Activated CD4-positive, alpha-beta T cell treated with anti-CD3 and anti-CD28 coated beads for 24 hours (primary cell): ENCODE measurements around the gene GFER.
A peak's percentile ranks its signal among the peaks of the same experiment; 100 is the strongest.
"Not testable (repeated sequence)": the region's sequence is repeated elsewhere in the genome, so short reads cannot be mapped to it uniquely, and the experiment has no call there.

Experiments used
- DNase-seq, 2 donors: peaks; one replicate each; pipeline ENCODE4 v3.0.0-alpha.2; 2020; ENCODE audit warnings: low read depth in 2 of 2

GFER gene

GRCh38 chr16:1957434-1958142, 26.4 kb upstream of the GFER start:
- DNase-seq = not testable (repeated sequence)

DNA sequence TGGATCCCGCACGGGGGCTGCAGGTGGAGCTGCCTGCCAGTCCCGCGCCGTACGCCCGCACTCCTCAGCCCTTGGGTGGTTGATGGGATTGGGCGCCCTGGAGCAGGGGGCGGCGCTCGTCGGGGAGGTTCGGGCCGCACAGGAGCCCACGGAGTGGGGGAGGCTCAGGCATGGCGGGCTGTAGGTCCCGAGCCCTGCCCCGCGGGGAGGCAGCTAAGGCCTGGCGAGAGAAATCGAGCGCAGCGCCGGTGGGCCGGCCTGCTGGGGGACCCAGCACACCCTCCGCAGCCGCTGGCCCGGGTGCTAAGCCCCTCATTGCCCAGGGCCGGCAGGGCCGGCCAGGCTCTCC, 25.9 kb upstream of the GFER start:
- not testable (repeated sequence) for DNase-seq

- no peak for DNase-seq
These were observed 25.2 kb upstream of the GFER start for GRCh38 chr16:1958715-1959268.

DNA sequence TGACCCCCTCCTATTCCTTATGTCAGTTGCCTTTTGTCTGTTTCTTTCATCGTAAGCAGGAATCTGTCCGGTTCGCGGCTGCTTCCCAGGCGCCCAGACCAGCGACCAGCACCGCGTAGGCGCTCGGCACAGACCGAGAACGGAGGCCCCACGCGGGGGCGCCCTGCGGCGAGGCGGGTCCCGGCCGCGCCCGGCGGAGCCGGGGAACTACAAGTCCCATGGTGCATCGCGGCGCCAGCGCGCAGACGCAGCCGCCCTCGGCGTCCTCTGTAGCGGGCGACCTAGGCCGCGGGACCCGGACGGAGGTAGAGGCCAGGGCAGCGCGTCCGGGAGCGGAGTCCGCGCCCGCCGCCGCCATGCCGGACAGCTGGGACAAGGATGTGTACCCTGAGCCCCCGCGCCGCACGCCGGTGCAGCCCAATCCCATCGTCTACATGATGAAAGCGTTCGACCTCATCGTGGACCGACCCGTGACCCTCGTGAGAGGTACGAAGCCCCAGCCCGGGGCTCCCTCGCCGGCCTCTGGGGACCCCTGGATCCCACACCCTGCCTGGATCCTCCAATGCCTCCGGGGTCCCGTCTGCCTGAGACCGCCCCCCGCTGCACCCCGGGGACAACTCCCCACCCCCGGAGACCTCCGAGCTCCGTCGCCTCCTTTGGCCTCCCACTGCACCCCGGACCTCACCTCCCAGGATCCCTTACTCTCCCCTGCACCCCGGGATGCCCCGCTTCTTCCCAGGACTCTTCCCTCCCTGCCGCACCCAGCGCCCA, 24.5 kb upstream of the GFER start, which contains the start of gene NDUFB10:
Gene NDUFB10 (plus strand): TSS at position 270 of the 771 bp plus-strand sequence. CDS start 87 bp downstream, at position 357.
- DNase-seq = peak; percentile 86 to 92

DNA sequence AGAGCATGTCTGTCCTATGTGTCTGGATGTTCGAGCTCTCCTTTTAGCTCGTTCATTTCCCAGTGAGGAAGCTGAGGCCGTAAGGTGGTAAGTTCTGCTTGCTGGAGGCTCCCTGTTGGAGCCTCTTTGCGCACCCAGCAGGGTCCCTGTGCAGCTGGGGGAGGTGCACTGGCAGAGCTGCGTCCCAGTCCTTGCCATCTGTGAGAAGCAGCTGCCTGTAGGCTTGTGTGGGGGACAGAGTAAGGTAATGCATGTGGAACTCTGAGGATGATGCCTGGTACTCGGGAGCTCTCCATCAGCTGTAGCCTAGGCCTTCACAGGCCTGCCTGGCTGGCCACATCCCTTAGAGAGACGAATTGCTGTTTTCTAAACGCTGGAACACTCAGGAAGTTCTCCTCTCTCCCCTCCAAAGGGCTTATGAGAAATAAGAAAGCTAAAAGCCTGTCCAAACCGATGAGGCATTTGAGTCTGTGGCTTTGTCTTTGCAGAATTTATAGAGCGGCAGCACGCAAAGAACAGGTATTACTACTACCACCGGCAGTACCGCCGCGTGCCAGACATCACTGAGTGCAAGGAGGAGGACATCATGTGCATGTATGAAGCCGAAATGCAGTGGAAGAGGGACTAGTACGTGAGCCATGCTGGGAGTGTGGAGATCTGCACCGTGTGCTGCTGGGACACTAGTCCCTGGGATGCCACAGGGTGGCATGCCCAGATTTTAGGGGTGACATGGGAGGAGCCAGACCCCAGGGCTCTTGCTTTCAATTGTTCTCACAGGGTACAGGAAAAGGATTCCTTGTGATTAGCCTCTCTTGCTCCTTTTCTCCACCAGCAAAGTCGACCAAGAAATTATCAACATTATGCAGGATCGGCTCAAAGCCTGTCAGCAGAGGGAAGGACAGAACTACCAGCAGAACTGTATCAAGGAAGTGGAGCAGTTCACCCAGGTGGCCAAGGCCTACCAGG, 23.0 kb upstream of the GFER start:
- DNase-seq = peak in 1 of 2 donors; percentile 49

DNA sequence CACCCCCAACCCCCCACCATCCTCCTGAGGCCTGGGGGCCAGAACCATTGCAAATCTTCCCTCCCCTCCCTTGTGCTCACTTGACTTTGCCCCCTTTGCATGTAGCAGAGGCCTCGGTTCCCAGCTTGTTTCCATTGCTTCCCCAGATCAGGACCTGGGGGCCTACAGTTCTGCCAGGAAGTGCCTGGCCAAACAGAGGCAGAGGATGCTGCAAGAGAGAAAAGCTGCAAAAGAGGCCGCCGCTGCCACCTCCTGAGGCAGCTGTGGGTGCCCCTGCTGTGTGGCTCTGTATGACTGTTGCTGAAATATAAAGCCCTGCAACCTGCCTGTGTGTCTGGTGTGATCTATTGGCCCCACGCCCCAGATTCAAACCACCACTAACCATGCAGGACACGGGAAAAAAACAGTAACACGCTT, 22.3 kb upstream of the GFER start:
- no peak for DNase-seq

GRCh38 chr16:1962161-1963153, 21.5 kb upstream of the GFER start:
- DNase-seq = not testable (repeated sequence)

DNA sequence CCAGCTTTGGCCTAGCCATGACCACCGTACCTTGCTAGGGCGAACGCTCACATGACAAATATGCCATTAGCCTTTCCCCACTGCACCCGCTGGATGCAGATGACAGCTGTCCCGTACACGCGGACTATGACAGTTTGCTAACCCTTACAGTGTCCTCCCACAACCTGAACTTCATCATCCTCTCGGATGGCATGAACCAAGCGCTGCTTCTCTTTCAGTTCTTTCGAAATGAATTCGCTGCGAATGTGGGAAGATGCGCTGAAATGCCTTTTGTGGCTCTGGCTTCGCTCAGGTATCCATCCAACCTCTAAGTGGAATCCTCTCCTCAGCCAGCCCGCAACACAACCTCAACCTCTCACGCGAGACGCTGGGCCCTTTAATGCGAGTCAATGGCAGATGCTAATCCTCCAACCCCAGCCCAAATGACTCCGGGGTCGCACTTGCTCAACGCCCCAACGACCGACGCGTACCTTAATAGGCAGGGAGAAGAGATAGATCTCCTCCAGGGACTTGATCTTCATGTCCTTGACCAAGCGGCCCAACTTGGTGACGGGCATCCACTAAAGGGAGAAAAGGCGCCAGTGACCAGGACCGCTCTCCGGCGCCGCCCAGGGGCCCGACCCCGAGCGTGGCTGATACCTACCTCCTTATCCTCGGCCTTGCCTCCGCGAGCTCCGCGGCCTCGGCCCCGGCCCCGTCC, 20.0 kb upstream of the GFER start:
- DNase-seq = no peak

DNA sequence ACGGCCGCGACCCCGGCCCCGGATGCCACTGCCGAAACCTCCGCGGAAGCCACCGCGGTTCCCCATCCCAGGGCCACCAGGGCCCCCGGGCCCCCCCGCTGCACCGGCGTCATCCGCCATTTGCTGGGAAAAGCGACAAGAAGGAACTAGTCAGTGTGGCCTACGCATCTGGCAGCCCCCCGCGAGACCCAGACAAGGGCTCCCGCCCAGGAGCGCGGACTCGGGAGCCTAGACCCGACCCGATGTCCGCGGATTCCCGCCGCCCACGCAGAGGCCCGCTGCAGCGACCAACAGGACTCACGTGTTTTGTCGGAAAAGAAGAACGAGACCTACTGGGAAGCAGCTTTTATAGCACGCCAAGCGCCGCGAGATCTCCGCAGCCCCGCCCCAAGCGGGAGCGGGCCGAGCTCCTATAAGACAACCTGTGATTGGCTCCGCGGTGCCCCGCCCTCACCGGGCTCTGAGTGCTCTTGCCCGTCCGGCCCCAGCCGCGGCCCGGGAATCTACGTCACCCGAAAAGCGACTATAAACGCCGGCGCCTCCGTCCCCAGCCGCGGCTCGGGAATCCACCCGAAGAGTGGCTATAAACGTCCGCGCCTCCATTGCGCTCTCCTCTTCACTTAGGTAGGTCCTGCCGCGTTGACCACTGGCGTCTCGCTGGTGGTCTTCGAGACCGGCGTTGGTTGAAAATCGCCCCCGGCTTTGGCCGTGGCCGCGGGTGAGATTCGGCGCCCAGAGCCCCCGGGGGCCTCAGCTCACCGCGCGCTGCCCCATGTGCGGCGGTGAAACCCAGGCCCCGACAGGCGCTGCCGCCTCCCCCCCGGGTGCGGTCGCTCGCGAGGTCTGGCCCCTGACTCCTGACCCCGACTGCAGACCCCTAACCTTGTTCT, 19.2 kb upstream of the GFER start, which contains the start of gene RPS2:
Gene RPS2 (minus strand): TSS at position 321 of the 890 bp plus-strand sequence. CDS start 201 bp downstream, at position 120.
- peak; percentile 98 for DNase-seq

- no peak for DNase-seq
These were observed 18.5 kb upstream of the GFER start for GRCh38 chr16:1965396-1966001.

DNA sequence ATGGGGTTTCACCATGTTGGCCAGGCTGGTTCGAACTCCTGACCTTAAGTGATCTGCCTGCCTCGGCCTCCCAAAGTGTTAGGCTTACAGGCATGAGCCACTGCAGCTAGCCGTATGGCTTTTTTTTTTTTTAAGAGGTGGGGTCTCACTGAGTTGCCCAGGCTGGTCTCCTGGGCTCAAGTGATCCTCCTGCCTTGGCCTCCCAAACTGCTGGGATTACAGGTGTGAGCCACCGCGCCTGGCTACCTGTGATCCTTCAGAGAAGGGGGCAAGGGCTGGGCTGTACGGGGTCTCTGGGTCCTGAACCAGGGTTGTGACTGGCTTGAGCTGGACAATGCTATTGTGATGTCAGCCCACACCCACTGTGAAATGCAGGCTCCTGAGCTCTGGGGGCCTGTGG, 17.5 kb upstream of the GFER start, which contains the start of gene RNF151:
Gene RNF151 (plus strand): TSS at position 397 of the 400 bp plus-strand sequence. CDS start 26 bp downstream, outside the sequence.
- DNase-seq = no peak

GRCh38 chr16:1968146-1968953, 15.6 kb upstream of the GFER start:
- DNase-seq = no peak

DNA sequence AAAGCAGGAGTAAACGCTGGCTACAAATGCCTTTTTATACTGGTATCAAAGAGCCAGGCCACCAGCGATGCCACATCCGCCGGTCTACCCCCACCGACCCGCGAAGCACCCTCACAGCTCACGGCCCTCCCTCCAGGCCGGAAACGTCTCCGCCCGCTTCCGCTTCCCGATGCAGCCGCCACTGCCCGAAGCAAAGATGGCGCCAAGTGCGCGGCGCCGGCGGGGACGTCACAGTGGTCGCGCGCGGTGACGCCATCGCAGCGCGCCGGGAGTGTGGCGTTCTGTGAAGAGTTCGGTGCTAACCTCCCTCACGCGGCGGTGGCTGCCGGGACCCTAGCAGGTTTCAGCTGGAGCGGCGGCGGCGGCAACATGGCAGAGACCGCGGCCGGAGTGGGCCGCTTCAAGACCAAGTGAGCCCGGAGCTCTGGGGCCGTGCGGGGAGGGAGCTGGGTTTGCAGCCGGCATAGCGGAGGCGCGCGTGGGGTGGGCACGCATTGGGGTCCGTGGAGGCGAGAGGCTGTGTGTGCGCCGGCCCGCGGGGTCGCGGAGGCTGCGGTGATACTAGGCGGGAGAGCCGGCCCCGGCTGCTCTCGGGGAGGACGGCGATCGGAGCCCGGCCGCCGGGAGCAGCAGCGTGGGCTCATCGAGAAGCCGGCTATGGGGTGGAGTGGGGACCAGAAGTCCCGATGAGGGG, 12.1 kb upstream of the GFER start, which contains the start of gene TBL3:
Gene TBL3 (plus strand): TSS at position 258 of the 694 bp plus-strand sequence. CDS start 112 bp downstream, at position 370.
- DNase-seq = peak; percentile 91 to 92

DNA sequence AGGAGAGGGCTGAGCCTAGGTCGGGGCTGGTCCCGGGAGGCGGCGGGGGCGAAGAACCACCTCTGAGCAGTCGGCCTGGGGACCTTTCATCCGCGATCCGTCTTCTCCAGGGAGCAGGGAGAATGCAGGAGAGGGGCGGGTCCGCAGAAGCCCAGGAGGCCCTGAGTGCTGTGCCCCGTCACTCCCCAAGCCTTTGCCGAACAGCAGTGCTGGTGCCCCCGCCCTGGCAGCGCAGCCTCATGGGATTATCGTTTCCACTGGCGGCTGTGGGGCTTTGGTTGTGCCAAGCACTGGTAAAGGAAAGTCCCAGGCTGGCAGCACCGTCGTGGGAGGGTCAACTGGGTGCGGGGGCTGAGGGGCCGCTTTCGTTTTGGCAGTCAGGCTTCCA, 11.5 kb upstream of the GFER start:
- DNase-seq = no peak

- no peak for DNase-seq
These were observed 10.4 kb upstream of the GFER start for GRCh38 chr16:1973461-1974156.
